PC-9 (cell line): ENCODE data around the gene ETFA.

Experiments
- EZH2 ChIP-seq: fragments of 200-600 bp; sonication (generic); IDR thresholded peaks from 2 replicates; pipeline ENCODE4 v1.8.0; 2017; ENCODE audit warnings: antibody characterized with exemption, low read depth
- TF ChIP-seq, protein P1 (sequence below): fragments of 200-600 bp; sonication (generic); conservative IDR thresholded peaks from 2 replicates; pipeline ENCODE4 v1.6.1; 2017; ENCODE audit warnings: mixed run types, antibody characterized with exemption, mild to moderate bottlenecking, moderate library complexity

DNA sequence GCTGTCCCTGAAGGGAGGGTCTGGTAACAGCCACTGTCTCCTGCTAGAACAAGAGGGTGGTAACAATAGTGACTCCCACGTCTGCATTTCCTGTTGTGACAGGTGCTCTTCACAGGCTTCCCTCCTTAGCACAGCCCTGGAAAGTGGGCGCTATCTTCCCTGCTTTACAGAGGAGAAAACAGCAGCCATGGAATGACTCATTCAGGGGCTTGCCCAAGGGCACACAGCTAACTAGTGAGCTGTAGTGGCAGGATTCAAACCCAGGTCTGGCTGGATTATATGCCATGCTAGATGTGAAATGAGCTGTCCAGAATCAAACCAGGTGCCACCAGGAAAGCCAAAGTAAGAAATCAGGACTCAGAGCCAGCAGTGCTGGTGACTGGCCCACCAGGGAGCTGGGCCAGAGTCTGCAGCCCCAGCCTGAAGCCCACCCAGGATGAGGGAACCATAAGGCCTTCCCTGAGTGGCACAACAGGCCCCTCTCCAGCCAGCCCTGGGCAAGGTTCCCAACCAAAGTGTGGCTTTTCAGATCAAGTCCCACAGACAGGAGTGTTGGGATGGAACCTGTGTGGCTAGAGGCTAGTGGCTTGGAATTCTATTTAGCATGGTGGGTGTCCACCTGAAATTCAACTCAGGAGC, 102.4 kb downstream of the ETFA start:
- TF ChIP-seq, protein P1, sequence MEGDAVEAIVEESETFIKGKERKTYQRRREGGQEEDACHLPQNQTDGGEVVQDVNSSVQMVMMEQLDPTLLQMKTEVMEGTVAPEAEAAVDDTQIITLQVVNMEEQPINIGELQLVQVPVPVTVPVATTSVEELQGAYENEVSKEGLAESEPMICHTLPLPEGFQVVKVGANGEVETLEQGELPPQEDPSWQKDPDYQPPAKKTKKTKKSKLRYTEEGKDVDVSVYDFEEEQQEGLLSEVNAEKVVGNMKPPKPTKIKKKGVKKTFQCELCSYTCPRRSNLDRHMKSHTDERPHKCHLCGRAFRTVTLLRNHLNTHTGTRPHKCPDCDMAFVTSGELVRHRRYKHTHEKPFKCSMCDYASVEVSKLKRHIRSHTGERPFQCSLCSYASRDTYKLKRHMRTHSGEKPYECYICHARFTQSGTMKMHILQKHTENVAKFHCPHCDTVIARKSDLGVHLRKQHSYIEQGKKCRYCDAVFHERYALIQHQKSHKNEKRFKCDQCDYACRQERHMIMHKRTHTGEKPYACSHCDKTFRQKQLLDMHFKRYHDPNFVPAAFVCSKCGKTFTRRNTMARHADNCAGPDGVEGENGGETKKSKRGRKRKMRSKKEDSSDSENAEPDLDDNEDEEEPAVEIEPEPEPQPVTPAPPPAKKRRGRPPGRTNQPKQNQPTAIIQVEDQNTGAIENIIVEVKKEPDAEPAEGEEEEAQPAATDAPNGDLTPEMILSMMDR: no peak
- no peak for TF ChIP-seq EZH2
